PC-9 (cell line): ENCODE results near the gene SKIC2.
"Not testable (repeated sequence)": the region's sequence is repeated elsewhere in the genome, so short reads cannot be mapped to it uniquely, and the experiment has no call there.

ENCODE experiments used
- CTCF ChIP-seq: fragments of 200-600 bp; sonication (generic); conservative IDR thresholded peaks from 2 replicates; pipeline ENCODE4 v1.6.1; 2017; ENCODE audit warnings: mixed run types, antibody characterized with exemption, mild to moderate bottlenecking, moderate library complexity
- EZH2 ChIP-seq: fragments of 200-600 bp; sonication (generic); IDR thresholded peaks from 2 replicates; pipeline ENCODE4 v1.8.0; 2017; ENCODE audit warnings: antibody characterized with exemption, low read depth

DNA sequence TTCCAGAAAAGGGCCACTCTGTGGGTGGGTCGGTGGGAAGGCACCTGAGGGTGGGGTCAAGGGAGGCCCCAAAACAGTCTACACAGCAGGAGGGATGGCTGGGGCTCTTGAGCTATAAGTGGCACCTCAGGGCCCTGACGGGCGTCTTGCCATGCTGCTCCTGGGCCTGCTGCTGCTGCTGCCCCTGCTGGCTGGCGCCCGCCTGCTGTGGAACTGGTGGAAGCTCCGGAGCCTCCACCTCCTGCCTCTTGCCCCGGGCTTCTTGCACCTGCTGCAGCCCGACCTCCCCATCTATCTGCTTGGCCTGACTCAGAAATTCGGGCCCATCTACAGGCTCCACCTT is 46.5 kb downstream of the SKIC2 start:
- TF ChIP-seq CTCF, EZH2: not testable (repeated sequence)
